Measurements from ENCODE around the gene PPP3CB.

PPP3CB gene

GRCh38 chr10:73495884-73496674 is at the start of gene PPP3CB:
Gene PPP3CB (minus strand): TSS chr10:73496024. CDS start chr10:73495889, 135 bp downstream.
- peak; percentile 94 for DNase-seq (ENCODE audit: low read depth in 2 of 2)

- no peak for DNase-seq (ENCODE audit: low read depth in 2 of 2)
These were observed 49.5 kb upstream of the PPP3CB start for GRCh38 chr10:73545357-73545756.

- no peak for DNase-seq (ENCODE audit: low read depth in 2 of 2)
These were observed 41.9 kb upstream of the PPP3CB start for GRCh38 chr10:73537709-73538108.

GRCh38 chr10:73537288-73537687 is 41.5 kb upstream of the PPP3CB start:
- no peak for DNase-seq (ENCODE audit: low read depth in 2 of 2)

GRCh38 chr10:73534857-73535256 is 39.0 kb upstream of the PPP3CB start:
- no peak for DNase-seq (ENCODE audit: low read depth in 2 of 2)

GRCh38 chr10:73529089-73529832 is 33.4 kb upstream of the PPP3CB start:
- peak; percentile 48 to 49 for DNase-seq (ENCODE audit: low read depth in 2 of 2)

- DNase-seq (ENCODE audit: low read depth in 2 of 2): peak; percentile 19 to 20
These were observed 26.4 kb upstream of the PPP3CB start for GRCh38 chr10:73522263-73522662.

GRCh38 chr10:73519336-73519735 is 23.5 kb upstream of the PPP3CB start:
- DNase-seq (ENCODE audit: low read depth in 2 of 2): no peak

GRCh38 chr10:73517166-73517888 is 21.5 kb upstream of the PPP3CB start:
- no peak for DNase-seq (ENCODE audit: low read depth in 2 of 2)

- DNase-seq (ENCODE audit: low read depth in 2 of 2): no peak
These were observed 16.5 kb upstream of the PPP3CB start for GRCh38 chr10:73512207-73512743.

- no peak for DNase-seq (ENCODE audit: low read depth in 2 of 2)
These were observed 13.9 kb upstream of the PPP3CB start for GRCh38 chr10:73509695-73510094.

- DNase-seq (ENCODE audit: low read depth in 2 of 2): no peak
These were observed 10.7 kb upstream of the PPP3CB start for GRCh38 chr10:73506491-73506890.

- DNase-seq (ENCODE audit: low read depth in 2 of 2): no peak
These were observed 10.2 kb upstream of the PPP3CB start for GRCh38 chr10:73506074-73506473.

- DNase-seq (ENCODE audit: low read depth in 2 of 2): no peak
These were observed 7.2 kb upstream of the PPP3CB start for GRCh38 chr10:73503037-73503436.

GRCh38 chr10:73501651-73502050 is 5.8 kb upstream of the PPP3CB start:
- no peak for DNase-seq (ENCODE audit: low read depth in 2 of 2)

GRCh38 chr10:73497623-73498022 is 1.8 kb upstream of the PPP3CB start:
- no peak for DNase-seq (ENCODE audit: low read depth in 2 of 2)

GRCh38 chr10:73495226-73495883 is 469 bp downstream of the PPP3CB start:
- DNase-seq (ENCODE audit: low read depth in 2 of 2): peak; percentile 44 to 52

GRCh38 chr10:73494877-73495225 is 973 bp downstream of the PPP3CB start:
- DNase-seq (ENCODE audit: low read depth in 2 of 2): no peak

- DNase-seq (ENCODE audit: low read depth in 2 of 2): no peak
These were observed 1.6 kb downstream of the PPP3CB start for GRCh38 chr10:73494213-73494612.

- DNase-seq (ENCODE audit: low read depth in 2 of 2): peak; percentile 80 to 83
These were observed 2.0 kb downstream of the PPP3CB start for GRCh38 chr10:73493781-73494180.

GRCh38 chr10:73486601-73487000 is 9.2 kb downstream of the PPP3CB start:
- DNase-seq (ENCODE audit: low read depth in 2 of 2): no peak

- no peak for DNase-seq (ENCODE audit: low read depth in 2 of 2)
These were observed 10.5 kb downstream of the PPP3CB start for GRCh38 chr10:73485320-73485719.
